Endothelial cell of umbilical vein (primary cell): Measurements from ENCODE around the gene MMP14. TPM values are rescaled to one million over a fixed set of nuclear protein-coding genes. Genes with fewer than 3 reads are reported as not detected.

ENCODE experiments used
- BruUV-seq: library from RNA; stranded (reverse); fragments of 400-500 nt; replicated peaks from 2 replicates; lab custom pipeline; 2021; lab: Mats Ljungman, UMichigan
- CTCF ChIA-PET: fragments of 300-600, 350-600 bp; sonication (Branson Sonifier 250); formaldehyde crosslinking; loops from one replicate; lab custom pipeline; 2021; ENCODE audit warnings: antibody characterized with exemption, inconsistent platforms; lab: Charles Lee
- POLR2A ChIA-PET: fragments of 300-600, 350-600 bp; sonication (Branson Sonifier 250); formaldehyde crosslinking; loops from one replicate; lab custom pipeline; 2021; ENCODE audit warnings: antibody characterized with exemption, inconsistent platforms; lab: Charles Lee
- DNase-seq: peaks from one replicate; pipeline ENCODE4 v3.0.0-alpha.2; 2011; ENCODE audit warnings: low read depth, low spot score
- FAIRE-seq: peaks from 2 replicates; lab custom pipeline; 2011; peaks lifted over from hg19 to GRCh38; lab: Jason Lieb, UNC
- H2AFZ ChIP-seq: 2 replicates; pipeline ENCODE4 v1.6.0; 2012; ENCODE audit warnings: low read depth, low read length, control low read depth, inconsistent platforms
- H3K27ac ChIP-seq: 2 replicates; pipeline ENCODE4 v1.5.1; 2011; ENCODE audit warnings: low read depth, mild to moderate bottlenecking, control low read depth, low read length, moderate library complexity; ENCODE audit not compliant: insufficient read depth
- H3K27me3 ChIP-seq, 2 experiments: 2 replicates each; pipeline versions ENCODE4 v1.6.0 to v1.6.1; 2011; ENCODE audit warnings: low read length in 2 of 2, mixed read lengths in 1 of 2; ENCODE audit not compliant: control insufficient read depth in 2 of 2, insufficient read depth in 2 of 2
- H3K36me3 ChIP-seq, 2 experiments: 2 replicates in 1 of 2; 3 replicates in 1 of 2; pipeline ENCODE4 v1.5.1; 2011; ENCODE audit warnings: low read length in 2 of 2, mild to moderate bottlenecking in 1 of 2, moderate library complexity in 1 of 2; ENCODE audit not compliant: control insufficient read depth in 2 of 2, insufficient read depth in 2 of 2; ENCODE audit errors: extremely low read depth in 1 of 2
- H3K4me1 ChIP-seq: 3 replicates; pipeline ENCODE4 v1.5.1; 2011; ENCODE audit warnings: mild to moderate bottlenecking, low read length; ENCODE audit not compliant: control insufficient read depth, insufficient read depth; ENCODE audit errors: extremely low read depth
- H3K4me2 ChIP-seq: 2 replicates; pipeline ENCODE4 v1.6.1; 2011; ENCODE audit warnings: low read length, control low read depth, mixed read lengths; ENCODE audit not compliant: insufficient read depth
- H3K4me3 ChIP-seq, 3 experiments: fragments of 200-600 bp in 1 of 3; sonication (generic), shearing (Covaris generic) in 1 of 3; replicated peaks in 1 of 3; 2 replicates each; pipeline ENCODE4 v1.5.1; 2011 to 2016; ENCODE audit warnings: control low read depth in 3 of 3, low read length in 3 of 3, mild to moderate bottlenecking in 2 of 3, inconsistent platforms in 1 of 3, low read depth in 1 of 3, moderate library complexity in 1 of 3; ENCODE audit not compliant: insufficient read depth in 1 of 3
- H3K79me2 ChIP-seq: 2 replicates; pipeline ENCODE4 v1.6.0; 2012; ENCODE audit warnings: low read length, inconsistent platforms; ENCODE audit not compliant: control insufficient read depth, insufficient read depth
- H3K9ac ChIP-seq: replicated peaks from 2 replicates; pipeline ENCODE3; 2011; ENCODE audit warnings: low read length, control low read depth; ENCODE audit not compliant: insufficient read depth; ENCODE audit errors: extremely low read depth
- H3K9me1 ChIP-seq: replicated peaks from 3 replicates; pipeline ENCODE4 v1.6.0; 2011; ENCODE audit warnings: mild to moderate bottlenecking, low read length; ENCODE audit not compliant: control insufficient read depth, insufficient read depth; ENCODE audit errors: extremely low read depth
- H3K9me3 ChIP-seq: replicated peaks from 2 replicates; pipeline ENCODE4 v1.5.1; 2012; ENCODE audit warnings: low read length, inconsistent platforms; ENCODE audit not compliant: control insufficient read depth, insufficient read depth
- H4K20me1 ChIP-seq: replicated peaks from 2 replicates; pipeline ENCODE3; 2011; ENCODE audit warnings: mild to moderate bottlenecking, low read length; ENCODE audit not compliant: control insufficient read depth, insufficient read depth; ENCODE audit errors: extremely low read depth
- CTCF ChIP-seq, 2 donors: IDR thresholded peaks; 1 replicate in 1 of 2; 2 replicates in 1 of 2; pipeline ENCODE4 v1.5.1; 2011; ENCODE audit warnings: low read length in 2 of 2, mild to moderate bottlenecking in 2 of 2, moderate library complexity in 2 of 2, control low read depth in 1 of 2, inconsistent platforms in 1 of 2, low read depth in 1 of 2; ENCODE audit not compliant: insufficient read depth in 1 of 2; ENCODE audit errors: extremely low read depth in 1 of 2
- EZH2 ChIP-seq: IDR thresholded peaks from 2 replicates; pipeline ENCODE4 v1.6.1; 2012; ENCODE audit warnings: borderline replicate concordance, low read depth, mild to moderate bottlenecking, moderate library complexity, low read length, inconsistent platforms; ENCODE audit not compliant: severe bottlenecking
- FOS ChIP-seq: IDR thresholded peaks from 2 replicates; pipeline ENCODE4 v1.6.1; 2011; ENCODE audit warnings: mild to moderate bottlenecking, low read length, moderate library complexity, borderline replicate concordance; ENCODE audit not compliant: insufficient read depth
- GATA2 ChIP-seq: IDR thresholded peaks from 2 replicates; pipeline ENCODE4 v1.7.0; 2011; ENCODE audit warnings: low read depth, mild to moderate bottlenecking, moderate library complexity, mixed read lengths, low read length; ENCODE audit not compliant: insufficient read length, insufficient read depth
- JUN ChIP-seq: IDR thresholded peaks from 2 replicates; pipeline ENCODE4 v1.6.1; 2011; ENCODE audit warnings: borderline replicate concordance, low read depth; ENCODE audit not compliant: insufficient read length, insufficient read depth
- MYC ChIP-seq: IDR thresholded peaks from one replicate; pipeline ENCODE4 v1.6.1; 2011; ENCODE audit warnings: mild to moderate bottlenecking, low read depth, low read length
- POLR2A ChIP-seq: IDR thresholded peaks from 2 replicates; pipeline ENCODE4 v1.6.1; 2012; ENCODE audit warnings: low read depth, mild to moderate bottlenecking, control low read depth, low read length
- POLR2AphosphoS5 ChIP-seq: IDR thresholded peaks from 2 replicates; pipeline ENCODE4 v1.6.1; 2012; ENCODE audit warnings: low read depth, mild to moderate bottlenecking, control low read depth, low read length, moderate library complexity; ENCODE audit not compliant: insufficient read depth
- dilution Hi-C: fragments of 300-500 bp; cut with MboI; formaldehyde crosslinking; loops from one replicate; pipeline ENCODE4 v1.15.0; 2019; ENCODE audit warnings: low sequenced_read_pairs; ENCODE audit not compliant: extremely low pct_ligation_motif_present
- intact Hi-C: fragments of 100-400 bp; cut with micrococcal nuclease; formaldehyde crosslinking; loops from one replicate; pipeline ENCODE4 v1.10.0; 2022
- polyA plus RNA-seq, 4 experiments: library from polyadenylated mRNA; depleted of rRNA in 3 of 4; stranded (reverse) in 3 of 4; unstranded in 1 of 4; fragments of >200 nt; gene quantifications; 2 replicates each; pipeline versions ENCODE4 v1.2.1 to v1.2.3, GENCODE V29; 2011 to 2012; ENCODE audit warnings: missing spikeins in 1 of 4
- total RNA-seq: library from RNA; stranded (reverse); gene quantifications from 2 replicates; pipeline ENCODE4 v1.2.3, GENCODE V29; 2021
- TF ChIP-seq, protein P1 (sequence below): IDR thresholded peaks from 2 replicates; pipeline ENCODE4 v1.6.1; 2011; ENCODE audit not compliant: insufficient read depth, insufficient read length

The MMP14 gene
- total and polyA plus RNA-seq, 2 donors (not counting 3 experiments of a cell fraction or from before 2014, with no cell fraction given), result 506 to 603 TPM

DNA sequence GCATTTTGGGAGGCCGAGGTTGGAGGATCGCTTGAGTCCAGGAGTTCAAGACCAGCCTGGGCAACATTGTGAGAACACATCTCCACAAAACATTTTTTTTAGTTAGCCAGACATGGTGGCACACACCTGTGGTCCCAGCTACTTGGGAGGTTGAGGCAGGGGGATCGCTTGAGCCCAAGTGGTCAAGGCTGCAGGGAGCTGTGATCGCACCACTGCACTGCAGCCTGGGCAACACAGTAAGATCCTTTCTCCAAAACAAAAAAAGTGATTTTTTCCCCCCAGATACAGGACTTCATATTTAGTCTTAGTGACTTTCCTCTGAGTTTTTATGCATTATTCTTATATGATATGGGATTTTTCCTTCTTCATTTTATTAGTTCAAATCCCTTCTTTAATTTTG is 49.7 kb upstream of the MMP14 start:
- no peaks in the 10 kb centered on the region for H3K27me3 ChIP-seq
- H3K4me2 ChIP-seq, result no peak overlapping the region
- intact Hi-C loops, result no loop called here
- no peak for TF ChIP-seq POLR2AphosphoS5
- no peak for TF ChIP-seq CTCF (IDR thresholded peaks at IDR 0.05; ENCODE audit: extremely low read depth in 1 of 2, insufficient read depth in 1 of 2, low read depth in 1 of 2, low read length in 2 of 2)
- TF ChIP-seq MYC, result no peak
- no peak for TF ChIP-seq JUN
- no peaks in the 10 kb centered on the region for H3K36me3 ChIP-seq
- CTCF ChIA-PET, result no interaction called here
- H3K79me2 ChIP-seq, result no peaks in the 10 kb centered on the region
- FAIRE-seq (no peak), DNase-seq (no peak)
- H3K9ac ChIP-seq, result no peak overlapping the region
- no peak overlapping the region for H3K27ac ChIP-seq
- H4K20me1 ChIP-seq, result no peaks in the 10 kb centered on the region
- H3K4me1 ChIP-seq, result no peaks in the 10 kb centered on the region
- H2AFZ ChIP-seq, result no peak overlapping the region
- H3K4me3 ChIP-seq, result no peak overlapping the region
- dilution Hi-C loops, result no loop called here
- POLR2A ChIA-PET, result no interaction called here
- H3K9me1 ChIP-seq, result no peaks in the 10 kb centered on the region
- no TSS peak for BruUV-seq
- H3K9me3 ChIP-seq, result no peaks in the 10 kb centered on the region

GRCh38 chr14:22791301-22791700 is 45.1 kb upstream of the MMP14 start:
- H3K36me3 ChIP-seq, result peaks cover 0 to 3% of the 10 kb centered on the region in 2 experiments
- peaks cover 0 to 4% of the 10 kb centered on the region in 2 experiments for H3K27me3 ChIP-seq
- no peak overlapping the region for H3K9ac ChIP-seq
- H3K79me2 ChIP-seq, result no peaks in the 10 kb centered on the region
- no peaks in the 10 kb centered on the region for H3K9me3 ChIP-seq
- no peak overlapping the region for H3K27ac ChIP-seq
- CTCF ChIA-PET, result interaction anchor here (1.0 to 3.3 kb wide), 2 partner anchors 10 to 133 kb away, joined by 3 to 9 read pairs; no protein-coding TSS in a partner anchor
- H4K20me1 ChIP-seq, result no peaks in the 10 kb centered on the region
- no TSS peak for BruUV-seq
- FAIRE-seq (no peak), DNase-seq (no peak)
- H2AFZ ChIP-seq, result no peak overlapping the region
- H3K9me1 ChIP-seq, result no peaks in the 10 kb centered on the region
- TF ChIP-seq JUN, result no peak
- no peak for TF ChIP-seq POLR2A
- TF ChIP-seq MYC, result no peak
- TF ChIP-seq POLR2AphosphoS5, result no peak
- no peak for TF ChIP-seq CTCF (IDR thresholded peaks at IDR 0.05; ENCODE audit: extremely low read depth in 1 of 2, insufficient read depth in 1 of 2, low read depth in 1 of 2, low read length in 2 of 2)
- no peak for TF ChIP-seq EZH2
- TF ChIP-seq FOS, result no peak
- TF ChIP-seq, protein P1, sequence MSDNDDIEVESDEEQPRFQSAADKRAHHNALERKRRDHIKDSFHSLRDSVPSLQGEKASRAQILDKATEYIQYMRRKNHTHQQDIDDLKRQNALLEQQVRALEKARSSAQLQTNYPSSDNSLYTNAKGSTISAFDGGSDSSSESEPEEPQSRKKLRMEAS, result no peak
- TF ChIP-seq GATA2, result no peak
- no peak overlapping the region for H3K4me2 ChIP-seq
- dilution Hi-C loops (no loop called here), intact Hi-C loops (no loop called here)
- POLR2A ChIA-PET, result no interaction called here
- H3K4me3 ChIP-seq, result no peak overlapping the region
- no peaks in the 10 kb centered on the region for H3K4me1 ChIP-seq
